GM18508 (cell line): Measurements from ENCODE around the gene C2CD2.
"Not testable (repeated sequence)": the region's sequence is repeated elsewhere in the genome, so short reads cannot be mapped to it uniquely, and the experiment has no call there.

ENCODE experiments used
- ATAC-seq: cut with Tn5 transposase; IDR thresholded peaks from one replicate; pipeline ENCODE4 v1.9.1; 2021; ENCODE audit warnings: moderate number of reproducible peaks; ENCODE audit not compliant: insufficient read depth, unreplicated experiment

C2CD2 gene

DNA sequence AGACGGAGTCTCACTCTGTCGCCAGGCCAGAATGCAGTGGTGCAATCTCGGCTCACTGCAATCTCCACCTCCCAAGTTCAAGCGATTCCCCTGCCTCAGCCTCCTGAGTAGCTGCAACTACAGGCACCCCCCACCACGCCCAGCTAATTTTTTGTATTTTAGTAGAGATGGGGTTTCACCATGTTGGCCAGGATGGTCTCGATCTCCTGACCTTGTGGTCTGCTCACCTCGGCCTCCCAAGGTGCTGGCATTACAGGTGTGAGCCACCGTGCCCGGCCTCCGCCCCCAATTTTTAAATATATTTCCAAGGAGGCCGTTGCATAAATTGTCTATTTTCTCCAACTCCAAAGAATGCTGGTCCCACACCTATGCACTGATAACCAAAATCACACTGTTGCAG, 5.9 kb upstream of the C2CD2 start:
- ATAC-seq: not testable (repeated sequence)

DNA sequence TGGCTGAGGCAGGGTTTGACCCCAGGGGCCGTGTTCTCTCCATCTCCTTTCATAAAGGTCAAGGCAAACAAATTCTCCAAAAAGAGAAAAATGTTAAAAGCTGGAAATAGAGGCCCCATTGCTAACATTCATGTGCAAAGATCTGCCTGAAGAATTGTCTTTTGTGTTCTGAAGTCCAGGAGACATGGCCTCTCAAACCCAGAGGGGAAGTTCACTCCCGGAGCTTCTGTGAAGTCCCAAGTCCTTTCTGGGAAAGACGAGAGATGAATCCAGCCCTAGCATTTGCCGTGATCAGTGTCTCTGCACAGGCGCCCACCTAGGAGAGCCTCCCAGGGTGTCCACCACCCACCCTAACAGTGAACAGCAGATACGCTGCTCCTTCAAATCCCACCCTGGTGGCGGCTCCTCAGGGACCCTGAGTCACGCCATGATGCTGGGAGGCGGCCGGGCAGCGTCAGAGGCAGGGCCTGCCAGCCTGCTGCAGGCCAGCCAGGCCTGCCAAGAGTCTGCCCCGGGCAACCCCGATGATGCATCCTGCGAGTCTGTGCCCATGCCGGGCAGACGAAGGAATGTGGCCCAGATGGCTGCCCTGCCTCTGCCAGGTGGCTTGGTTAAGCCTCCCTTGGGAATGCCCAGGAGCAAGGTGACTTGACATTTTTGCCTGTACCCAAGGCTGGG, 5.2 kb upstream of the C2CD2 start:
- no peak for ATAC-seq

DNA sequence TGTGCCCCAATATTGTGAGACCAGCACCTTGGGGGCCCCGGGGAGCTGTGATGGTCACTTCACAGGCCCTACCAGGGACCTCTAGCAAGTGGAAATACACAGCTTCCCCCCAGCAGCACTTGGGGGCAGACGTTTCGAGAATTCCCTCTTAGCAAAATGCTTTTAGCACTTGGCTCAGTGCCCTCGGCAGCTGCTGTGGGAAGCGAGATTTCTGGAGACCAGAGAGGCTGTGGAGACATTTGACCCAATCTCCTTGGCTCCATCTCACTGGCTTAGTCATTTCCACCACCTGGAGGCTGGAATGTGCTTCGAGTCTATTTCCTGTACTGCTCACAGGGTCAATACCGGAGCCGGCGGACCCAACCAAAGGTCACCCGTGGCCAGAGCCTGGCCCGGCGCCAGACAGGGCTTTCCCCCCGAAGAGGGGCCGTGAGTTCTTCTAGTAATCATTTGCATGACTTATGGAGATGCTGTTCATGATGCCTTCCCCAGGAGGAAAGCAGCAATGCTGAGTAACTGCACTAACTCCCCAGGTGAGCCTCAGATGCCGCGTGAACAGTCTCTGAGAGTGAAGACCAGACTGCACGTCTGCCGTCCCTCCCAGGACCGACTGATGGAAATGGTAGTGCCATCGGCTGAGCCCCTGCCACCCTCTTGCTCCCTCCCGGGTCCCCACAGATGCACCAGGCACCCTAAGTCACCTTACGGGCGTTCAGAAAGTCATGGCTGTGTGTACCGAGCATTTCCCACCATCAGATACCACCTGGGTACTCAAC, 4.4 kb upstream of the C2CD2 start:
- no peak for ATAC-seq

DNA sequence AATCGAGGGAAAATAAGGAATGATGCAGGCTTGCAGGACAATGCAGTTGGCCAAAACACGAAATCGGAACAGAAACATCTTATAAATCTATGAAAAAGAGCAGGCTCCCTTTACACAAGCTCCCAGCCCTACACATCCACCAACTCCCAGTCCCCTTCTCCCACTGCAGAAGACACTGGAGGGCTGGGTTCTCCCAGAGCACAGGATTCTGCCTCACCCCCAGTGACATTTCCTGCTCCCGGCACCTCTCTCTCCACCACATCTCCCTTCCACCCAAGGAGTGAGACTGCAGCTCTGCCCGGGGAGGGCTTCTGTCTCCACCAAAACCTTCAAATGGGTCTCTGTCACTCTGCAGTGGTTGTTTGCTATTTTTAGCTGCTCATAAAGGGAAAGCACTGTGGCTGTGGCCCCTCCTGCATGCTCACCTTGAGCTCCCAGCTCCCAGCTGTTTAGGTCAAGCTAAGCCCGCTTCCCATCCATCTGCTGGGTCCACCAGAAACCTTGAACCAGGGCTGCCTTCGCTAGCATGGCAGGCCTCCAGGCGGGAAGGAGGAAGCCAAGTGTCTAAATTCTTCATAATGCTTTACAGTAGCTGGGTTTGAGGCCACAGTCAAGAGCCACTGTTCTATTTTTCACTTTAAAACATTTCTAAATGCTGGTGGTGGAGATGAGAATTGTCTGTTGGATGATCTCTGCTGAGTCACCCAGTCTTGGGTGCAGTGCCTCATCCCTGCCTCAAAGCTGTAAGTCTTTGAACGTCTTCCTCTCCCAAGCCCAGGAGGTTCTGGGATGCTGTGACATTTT, 3.3 kb upstream of the C2CD2 start:
- no peak for ATAC-seq

DNA sequence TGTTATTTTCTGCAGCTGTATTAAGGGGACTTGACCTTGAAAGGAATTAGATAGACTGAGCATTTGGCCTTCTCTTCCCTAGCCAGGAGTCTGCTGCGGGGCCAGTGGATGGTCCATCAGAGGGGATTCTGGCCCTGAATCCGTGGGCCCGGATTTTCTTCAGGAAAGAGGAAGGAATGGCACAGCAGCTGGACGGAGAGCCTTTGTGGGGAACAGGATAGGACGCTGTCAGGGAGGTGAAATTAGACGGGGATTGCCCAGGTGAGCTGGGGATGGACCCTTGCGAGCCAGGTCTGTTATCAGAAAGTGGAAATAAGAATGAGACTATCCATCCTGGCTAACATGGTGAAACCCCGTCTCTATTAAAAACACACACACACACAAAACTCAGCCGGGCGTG, 1.7 kb upstream of the C2CD2 start:
- ATAC-seq: no peak

DNA sequence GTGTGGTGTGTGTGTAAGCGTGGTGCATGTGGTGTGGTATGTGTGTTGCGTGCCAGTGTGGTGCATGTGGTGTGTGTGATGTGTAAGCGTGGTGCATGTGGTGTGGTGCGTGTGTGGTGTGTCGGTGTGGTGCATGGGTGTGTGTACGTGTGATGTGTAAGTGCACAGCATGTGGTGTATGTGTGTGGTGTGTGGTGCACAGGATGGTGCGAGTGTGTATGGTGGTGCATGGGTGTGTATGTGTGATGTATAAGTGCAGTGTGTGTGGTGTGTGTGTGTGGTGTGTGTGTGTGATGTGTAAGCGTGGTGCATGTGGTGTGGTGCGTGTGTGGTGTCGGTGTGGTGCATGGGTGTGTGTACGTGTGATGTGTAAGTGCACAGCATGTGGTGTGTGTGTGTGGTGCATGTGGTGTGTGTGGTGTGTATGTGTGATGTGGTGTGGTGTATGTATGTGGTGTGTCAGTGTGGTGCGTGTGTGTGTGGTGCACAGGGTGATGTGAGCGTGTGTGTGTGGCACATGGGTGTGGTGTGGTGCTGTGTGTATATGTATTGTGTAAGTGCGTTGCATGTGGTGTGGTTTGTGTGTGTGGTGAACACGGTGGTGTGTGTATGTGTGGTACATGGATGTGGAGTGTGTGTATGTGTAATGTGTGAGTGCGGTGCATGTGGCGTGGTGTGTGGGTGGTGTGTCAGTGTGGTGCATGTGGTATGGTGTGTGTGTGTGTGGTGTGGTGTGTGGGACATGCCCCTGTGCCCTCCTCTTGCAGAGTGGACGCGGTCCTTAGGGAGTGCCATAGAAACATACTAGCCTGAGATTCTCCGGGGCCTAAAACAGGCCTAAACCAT, 1.1 kb upstream of the C2CD2 start:
- ATAC-seq: no peak

DNA sequence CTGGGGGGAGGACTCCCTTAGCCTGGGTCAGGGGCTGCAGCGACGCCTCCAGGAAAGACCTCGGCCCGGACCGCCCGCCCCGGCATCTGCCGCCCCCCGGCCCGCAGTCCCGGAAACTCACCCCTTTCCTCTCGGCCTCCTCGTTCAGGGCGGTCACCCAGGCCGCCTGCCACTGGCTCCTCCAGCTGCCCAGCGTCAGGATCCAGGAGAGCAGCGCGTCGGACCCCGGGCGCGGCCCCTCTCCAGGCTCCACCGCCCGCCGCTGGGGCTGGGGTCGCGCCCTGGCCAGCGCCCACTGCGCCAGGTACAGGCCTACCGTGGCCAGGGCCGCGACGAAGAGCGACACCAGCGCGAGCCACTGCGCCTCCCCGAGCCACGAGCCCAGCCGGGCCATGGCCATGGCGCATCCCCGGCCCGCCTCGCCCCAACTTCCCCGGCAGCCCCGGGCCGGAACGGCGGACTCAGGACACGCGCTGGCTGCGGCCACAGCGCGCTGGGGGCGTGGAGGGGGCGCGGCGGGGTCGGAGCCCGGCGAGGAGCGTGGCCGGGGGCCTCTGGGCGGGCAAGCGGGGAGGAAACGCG, 478 bp downstream of the C2CD2 start:
- no peak for ATAC-seq

DNA sequence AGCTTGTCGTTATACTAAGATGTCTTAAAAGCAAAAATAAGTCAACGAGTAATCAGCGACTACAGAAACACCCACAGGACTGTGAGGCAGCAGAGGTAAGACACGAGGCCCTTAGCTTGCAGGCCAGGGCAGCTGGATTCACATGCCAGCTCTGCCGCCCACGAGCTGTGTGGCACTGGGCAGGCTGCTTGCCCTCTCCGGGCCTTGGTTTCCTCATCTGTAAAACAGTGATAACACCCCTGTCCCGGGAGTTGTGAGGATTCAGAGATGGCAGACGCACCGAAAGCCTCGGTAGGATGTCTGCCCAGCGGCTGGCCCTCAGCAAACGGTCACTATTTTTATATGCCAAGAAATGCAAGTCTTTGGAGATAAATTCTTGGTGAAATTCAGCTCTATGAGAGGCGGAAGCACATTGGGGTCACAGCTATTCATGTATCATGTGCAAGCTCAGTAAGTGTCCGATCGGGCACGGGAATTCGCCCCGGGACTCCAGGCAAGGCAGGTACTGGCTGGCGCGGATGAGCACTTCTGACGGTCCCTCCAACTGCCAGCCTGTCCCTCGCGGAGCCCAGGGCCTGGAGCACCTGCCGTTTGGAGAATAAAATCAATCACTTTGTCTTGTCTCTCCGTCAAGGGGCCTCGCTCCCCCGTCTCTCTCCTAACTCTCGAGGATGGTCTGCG, 1.1 kb downstream of the C2CD2 start:
- ATAC-seq: no peak

DNA sequence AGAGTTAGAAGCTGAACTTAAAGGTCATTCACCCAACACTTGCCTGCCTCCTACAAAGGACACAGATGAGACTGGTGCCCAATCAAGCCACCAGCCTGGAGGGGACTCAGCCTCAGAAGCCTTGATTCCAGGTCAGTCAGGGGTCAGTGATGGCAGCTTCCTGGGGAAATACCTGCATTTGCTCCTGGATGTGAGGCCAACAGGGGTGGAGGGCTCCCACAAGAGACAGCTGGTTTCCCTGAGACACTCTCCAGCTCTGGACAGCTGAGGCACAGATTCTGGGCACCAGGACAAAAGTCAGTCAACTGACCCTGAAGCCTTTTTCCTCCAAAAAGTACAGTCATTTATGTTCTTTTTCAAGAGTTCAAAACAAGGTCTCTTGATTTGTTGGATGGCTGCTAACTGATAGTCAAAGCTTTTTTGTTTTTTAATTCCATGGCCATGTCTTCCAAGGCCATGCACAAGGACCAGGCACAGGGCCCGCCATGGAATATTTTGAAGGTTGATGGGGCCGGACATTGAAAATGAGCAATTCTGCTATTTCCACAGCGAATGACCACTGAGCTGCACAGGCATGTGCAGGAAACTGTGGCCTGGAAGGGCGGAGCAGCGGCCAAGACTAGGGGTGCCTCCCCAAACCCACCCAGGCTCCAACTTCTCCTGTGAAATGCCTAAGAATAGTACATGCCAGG, 1.8 kb downstream of the C2CD2 start:
- no peak for ATAC-seq

DNA sequence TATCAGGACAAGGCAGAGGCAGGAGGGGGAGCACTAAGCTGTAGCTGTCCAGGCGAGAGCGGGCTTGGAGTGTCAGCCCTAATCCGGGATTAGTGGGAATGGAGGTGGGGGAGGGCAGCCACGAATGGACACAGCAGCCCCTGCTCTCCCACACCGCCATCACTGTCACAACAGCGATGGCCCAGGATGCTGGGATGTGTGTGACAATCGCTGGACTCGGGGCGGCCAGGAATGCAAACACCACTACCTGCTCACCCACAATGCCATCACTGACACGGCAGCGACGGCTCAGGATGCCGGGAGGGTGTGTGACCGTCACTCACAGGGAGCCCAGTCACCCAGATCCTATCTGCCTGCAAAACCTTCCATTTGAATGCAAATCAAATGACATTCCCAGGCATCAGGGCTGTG, 2.9 kb downstream of the C2CD2 start:
- ATAC-seq: no peak

DNA sequence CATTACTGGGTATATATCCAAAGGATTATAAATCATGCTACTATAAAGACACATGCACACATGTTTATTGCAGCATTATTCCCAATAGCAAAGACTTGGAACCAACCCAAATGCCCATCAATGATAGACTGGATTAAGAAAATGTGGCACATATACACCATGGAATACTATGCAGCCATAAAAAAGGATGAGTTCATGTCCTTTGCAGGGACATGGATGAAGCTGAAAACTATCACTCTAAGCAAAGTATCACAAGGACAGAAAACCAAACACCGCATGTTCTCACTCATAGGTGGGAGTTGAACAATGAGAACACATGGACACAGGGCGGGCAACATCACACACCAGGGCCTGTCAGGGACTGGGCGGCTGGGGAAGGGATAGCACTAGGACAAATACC, 4.2 kb downstream of the C2CD2 start:
- ATAC-seq: not testable (repeated sequence)

DNA sequence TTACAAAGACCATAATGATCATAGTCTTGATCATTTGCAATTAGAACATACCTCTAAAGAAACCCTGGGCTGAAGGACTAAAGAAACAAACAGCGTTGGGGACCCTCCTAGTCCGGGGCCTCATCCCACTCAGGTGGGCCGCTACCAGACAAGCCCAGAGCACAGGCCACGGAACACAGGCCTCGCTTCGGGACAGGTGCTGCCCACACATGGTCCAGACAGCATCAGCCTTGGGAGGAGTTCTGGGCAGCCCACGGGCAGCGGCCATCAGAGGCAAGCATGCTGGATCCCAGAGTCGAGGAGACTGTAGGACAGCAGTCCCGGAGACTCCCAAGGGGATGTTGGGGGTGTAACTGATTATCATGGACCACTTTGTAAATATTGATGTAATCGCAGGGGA, 4.9 kb downstream of the C2CD2 start:
- no peak for ATAC-seq

DNA sequence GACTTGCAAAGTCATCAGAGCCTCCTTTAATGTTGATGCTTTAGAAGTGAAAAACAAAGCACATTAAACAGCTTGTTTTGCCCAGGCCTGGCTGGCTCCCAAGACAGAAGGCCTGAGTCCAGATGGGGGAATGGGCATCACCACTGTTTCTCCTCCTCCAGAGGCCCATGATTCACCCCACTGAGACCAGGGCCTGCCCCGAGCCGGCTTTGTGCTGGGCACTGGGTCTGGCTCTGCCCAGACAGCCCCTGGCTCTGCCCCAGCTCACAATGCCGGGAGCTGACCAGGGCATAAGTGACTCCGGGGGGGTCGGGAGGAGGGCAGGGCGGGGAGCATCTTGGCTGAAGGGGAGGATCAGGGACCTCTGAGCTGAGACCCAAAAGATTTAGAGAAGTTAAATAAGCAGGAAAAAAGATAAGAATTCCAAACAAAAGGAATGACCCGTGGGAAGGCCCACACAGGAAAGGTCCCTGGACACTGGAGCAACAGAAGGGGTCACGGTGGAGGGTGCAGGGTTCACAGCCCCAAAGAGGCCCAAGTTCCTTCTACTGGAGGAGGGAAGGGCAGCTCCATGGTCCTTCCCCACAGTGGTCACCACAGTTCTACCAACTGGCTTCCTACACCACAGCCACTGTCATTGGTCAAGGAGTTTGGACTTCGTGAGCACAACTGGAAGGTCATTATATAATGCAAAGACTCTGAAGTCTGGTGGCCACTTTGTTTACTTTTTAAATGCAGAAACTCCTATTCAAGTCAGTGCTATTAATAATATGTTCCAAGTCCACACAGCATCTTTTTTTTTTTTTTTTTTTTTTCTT, 5.5 kb downstream of the C2CD2 start:
- no peak for ATAC-seq

DNA sequence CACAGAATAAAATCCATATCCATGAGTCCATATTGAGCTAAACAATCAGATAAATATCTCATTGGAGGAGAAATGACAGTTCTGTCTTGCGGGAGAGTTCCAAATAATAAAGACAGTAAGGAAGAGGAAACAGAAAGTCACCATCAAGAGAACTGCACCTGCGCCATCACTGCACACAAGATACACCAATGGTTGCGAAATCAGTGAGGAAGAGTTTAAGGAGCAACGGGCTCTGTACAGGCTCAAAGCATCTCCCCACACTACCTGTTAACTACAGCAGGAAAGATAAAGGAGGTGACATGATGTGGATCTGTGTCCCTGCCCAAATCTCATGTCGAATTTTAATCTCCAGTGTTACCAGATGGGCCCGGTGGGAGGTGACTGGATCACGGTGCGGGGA, 7.8 kb downstream of the C2CD2 start:
- ATAC-seq: no peak

DNA sequence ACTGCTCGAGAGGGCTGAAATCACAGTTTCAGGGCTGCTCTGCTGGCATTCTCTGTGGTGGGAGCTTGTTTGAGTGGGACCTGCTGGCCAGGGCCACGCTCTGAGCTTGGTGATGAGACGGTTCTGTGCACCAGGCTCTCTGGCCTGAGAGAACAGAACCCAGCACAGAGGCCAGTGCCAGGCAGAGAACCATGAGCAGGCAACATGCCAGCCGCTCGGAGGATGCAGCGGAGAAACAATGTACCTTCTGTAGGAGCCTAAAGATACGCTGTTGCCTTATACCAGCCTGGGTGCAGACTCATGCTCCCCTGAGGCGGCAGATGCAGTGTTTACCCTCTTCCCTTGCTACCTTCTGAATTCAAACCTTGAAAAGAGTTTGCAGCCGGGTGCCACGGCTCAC, 10.0 kb downstream of the C2CD2 start:
- no peak for ATAC-seq

DNA sequence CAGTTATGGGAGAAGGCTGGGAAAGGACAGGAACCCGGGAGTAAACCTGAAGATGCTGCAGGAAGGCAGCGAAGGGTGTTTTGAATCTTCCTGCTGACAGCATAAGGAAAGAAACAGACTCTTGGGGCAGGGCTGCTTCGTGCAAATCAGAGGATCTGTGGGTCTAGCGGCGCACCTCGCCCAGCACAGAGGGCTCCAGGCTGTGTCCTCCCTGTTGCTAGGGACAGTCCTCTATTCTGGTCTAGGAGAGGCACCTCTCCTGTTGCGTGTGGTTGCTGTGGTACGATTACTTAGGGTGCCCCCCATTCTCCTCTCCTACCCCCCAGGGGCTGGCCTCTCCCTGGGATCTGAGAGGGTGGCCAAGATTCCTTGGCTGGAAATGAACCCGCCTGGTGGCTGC, 11.4 kb downstream of the C2CD2 start:
- no peak for ATAC-seq

DNA sequence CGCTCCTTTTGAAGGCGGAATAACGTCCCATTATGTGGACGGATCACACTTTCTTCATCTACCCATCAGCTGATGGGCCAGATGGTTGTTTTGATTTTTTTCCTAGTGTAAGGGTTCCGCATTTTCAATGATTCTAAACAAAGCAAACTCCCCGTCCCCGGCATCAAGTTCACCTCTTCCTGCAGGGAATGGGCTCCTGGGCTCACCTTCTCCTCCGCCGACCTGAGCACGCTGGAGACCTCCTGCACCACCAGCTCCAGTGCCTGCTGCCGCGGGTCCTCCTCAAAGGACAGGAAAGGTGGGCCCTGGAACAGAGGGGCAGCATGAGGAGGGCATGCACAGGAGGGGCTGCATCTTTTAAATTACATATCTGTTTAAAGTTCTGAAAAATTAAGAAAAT, 11.9 kb downstream of the C2CD2 start:
- ATAC-seq: no peak

DNA sequence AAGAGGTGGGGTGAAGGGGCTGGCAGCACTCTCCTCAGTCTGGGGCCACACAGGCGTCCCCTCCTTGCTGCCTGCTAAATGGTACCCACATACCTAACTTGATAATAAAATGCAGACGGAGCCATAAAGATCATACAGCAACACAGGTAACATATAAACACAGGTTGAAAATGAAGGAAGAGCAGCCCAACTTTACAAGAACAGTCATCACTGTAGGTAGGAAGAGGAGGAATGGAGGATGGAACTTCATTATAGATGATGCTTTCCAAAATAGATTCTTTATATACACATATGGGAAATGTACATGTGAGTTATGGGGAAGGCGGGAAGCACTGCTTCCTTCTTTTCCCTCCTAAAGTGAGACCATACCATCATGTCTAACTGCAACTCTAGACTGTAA, 13.4 kb downstream of the C2CD2 start:
- ATAC-seq: no peak
